Smooth muscle cell (in vitro differentiated cells): Measurements from ENCODE around the gene AGMO. TPM values are rescaled to one million over a fixed set of nuclear protein-coding genes. Genes with fewer than 3 reads are reported as not detected.

ENCODE experiments used
- DNase-seq: peaks from one replicate; lab custom pipeline; 2025; ENCODE audit not compliant: unreplicated experiment; lab: John Stamatoyannopoulos, UW
- H2AFZ ChIP-seq: fragments of 200-600 bp; sonication (generic); 2 replicates; pipeline ENCODE4 v1.6.0; 2016; ENCODE audit warnings: antibody characterized with exemption, low read depth, mild to moderate bottlenecking
- H3F3A ChIP-seq: fragments of 200-600 bp; sonication (generic); 2 replicates; pipeline ENCODE4 v1.6.0; 2017; ENCODE audit warnings: antibody characterized with exemption, low read depth
- H3K27ac ChIP-seq: fragments of 200-600 bp; sonication (generic); 2 replicates; pipeline ENCODE4 v1.5.1; 2016; ENCODE audit warnings: low read depth, mild to moderate bottlenecking
- H3K27me3 ChIP-seq: fragments of 200-600 bp; sonication (generic); 2 replicates; pipeline ENCODE4 v1.6.1; 2016; ENCODE audit warnings: low read depth, mild to moderate bottlenecking
- H3K36me3 ChIP-seq: fragments of 200-600 bp; sonication (generic); 2 replicates; pipeline ENCODE4 v1.5.1; 2016; ENCODE audit warnings: low read depth
- H3K4me1 ChIP-seq: fragments of 200-600 bp; sonication (generic); 2 replicates; pipeline ENCODE4 v1.5.1; 2016; ENCODE audit warnings: low read depth
- H3K4me2 ChIP-seq: fragments of 200-600 bp; sonication (generic); 2 replicates; pipeline ENCODE4 v1.6.0; 2016; ENCODE audit warnings: mild to moderate bottlenecking
- H3K4me3 ChIP-seq: fragments of 200-600 bp; sonication (generic); 2 replicates; pipeline ENCODE4 v1.5.1; 2016; ENCODE audit warnings: mild to moderate bottlenecking
- H3K79me2 ChIP-seq: fragments of 200-600 bp; sonication (generic); 2 replicates; pipeline ENCODE4 v1.6.0; 2016; ENCODE audit warnings: low read depth, mild to moderate bottlenecking
- H3K9ac ChIP-seq: fragments of 200-600 bp; sonication (generic); 2 replicates; pipeline ENCODE4 v1.6.0; 2016; ENCODE audit warnings: low read depth
- H3K9me3 ChIP-seq: fragments of 200-600 bp; sonication (generic); replicated peaks from 2 replicates; pipeline ENCODE4 v1.5.1; 2016; ENCODE audit warnings: low read depth
- H4K20me1 ChIP-seq: fragments of 200-600 bp; sonication (generic); 2 replicates; pipeline ENCODE4 v1.6.0; 2016; ENCODE audit warnings: low read depth
- CTCF ChIP-seq: fragments of 200-600 bp; sonication (generic); IDR thresholded peaks from 2 replicates; pipeline ENCODE4 v1.5.1; 2017; ENCODE audit warnings: borderline replicate concordance, mild to moderate bottlenecking, antibody characterized with exemption; ENCODE audit not compliant: insufficient read depth, poor library complexity, severe bottlenecking
- WGBS: methylation state at CpG from one replicate; pipeline ENCODE4 v1.1.7; 2016; ENCODE audit warnings: low lambda C conversion rate; 5-methylcytosine and 5-hydroxymethylcytosine counted together
- polyA plus RNA-seq: library from polyadenylated mRNA; unstranded; fragments of >200 nt; fragmentation: Nextera tagmentation; extraction: Ambion mirVana; gene quantifications from 2 replicates; pipeline ENCODE4 v1.2.1, GENCODE V29; 2016
- total RNA-seq: library from RNA; depleted of rRNA; stranded (reverse); fragments of >200 nt; gene quantifications from 2 replicates; pipeline ENCODE4 v1.2.3, GENCODE V29; 2014

The AGMO gene
- total and polyA plus RNA-seq, 2 experiments from 2014 or later: 0.27 to 0.50 TPM

GRCh38 chr7:15505761-15506160 is 56.1 kb downstream of the AGMO start:
- no peaks in the 10 kb centered on the region for H4K20me1 ChIP-seq
- H3K9ac ChIP-seq: no peak overlapping the region
- no peak for TF ChIP-seq CTCF

GRCh38 chr7:15504351-15504750 is 57.5 kb downstream of the AGMO start:
- H3K79me2 ChIP-seq: no peaks in the 10 kb centered on the region
- DNase-seq: no peak
- no peaks in the 10 kb centered on the region for H3F3A ChIP-seq
- no peak overlapping the region for H3K4me2 ChIP-seq
- no peak for TF ChIP-seq CTCF
- no peak overlapping the region for H3K27ac ChIP-seq
- no peak overlapping the region for H2AFZ ChIP-seq
- WGBS: 59% methylated on average over 4 of the region's 4 CpGs
- H4K20me1 ChIP-seq: no peaks in the 10 kb centered on the region
- no peak overlapping the region for H3K9ac ChIP-seq
- H3K4me1 ChIP-seq: no peaks in the 10 kb centered on the region
- H3K9me3 ChIP-seq: no peaks in the 10 kb centered on the region
- H3K4me3 ChIP-seq: no peak overlapping the region
- H3K27me3 ChIP-seq: no peaks in the 10 kb centered on the region
- H3K36me3 ChIP-seq: no peaks in the 10 kb centered on the region

More at GRCh38 chr7:15505761-15506160, 56.1 kb downstream of the AGMO start:
- Histone ChIP-seq H3K27ac (no peak overlapping the region), H3K4me2 (no peak overlapping the region), H3K9me3 (no peaks in the 10 kb centered on the region), H3F3A (no peaks in the 10 kb centered on the region), H2AFZ (no peak overlapping the region), H3K36me3 (no peaks in the 10 kb centered on the region), H3K4me1 (no peaks in the 10 kb centered on the region), H3K27me3 (no peaks in the 10 kb centered on the region), H3K4me3 (no peak overlapping the region), H3K79me2 (no peaks in the 10 kb centered on the region)
- DNase-seq: no peak

- Histone ChIP-seq H3K4me3 (no peak overlapping the region), H3K4me1 (no peaks in the 10 kb centered on the region), H3K27me3 (no peaks in the 10 kb centered on the region), H3F3A (no peaks in the 10 kb centered on the region), H3K9me3 (no peaks in the 10 kb centered on the region), H3K9ac (no peak overlapping the region), H2AFZ (no peak overlapping the region), H3K27ac (no peak overlapping the region), H3K4me2 (no peak overlapping the region), H3K79me2 (no peaks in the 10 kb centered on the region), H4K20me1 (no peaks in the 10 kb centered on the region), H3K36me3 (no peaks in the 10 kb centered on the region)
- DNase-seq: no peak
- TF ChIP-seq CTCF: no peak
- WGBS: 90% methylated on average over 3 of the region's 3 CpGs
Observed at GRCh38 chr7:15503603-15504290, 58.1 kb downstream of the AGMO start.

- Histone ChIP-seq H3K27ac (no peak overlapping the region), H3K9ac (no peak overlapping the region), H3F3A (no peaks in the 10 kb centered on the region), H3K36me3 (no peaks in the 10 kb centered on the region), H3K4me1 (no peaks in the 10 kb centered on the region), H3K79me2 (no peaks in the 10 kb centered on the region), H3K4me3 (no peak overlapping the region), H4K20me1 (no peaks in the 10 kb centered on the region), H3K9me3 (no peaks in the 10 kb centered on the region), H3K27me3 (no peaks in the 10 kb centered on the region), H2AFZ (no peak overlapping the region), H3K4me2 (no peak overlapping the region)
- no peak for TF ChIP-seq CTCF
- no peak for DNase-seq
- 70% methylated on average over 4 of the region's 4 CpGs for WGBS
Observed at GRCh38 chr7:15498465-15498864, 63.4 kb downstream of the AGMO start.
